GM04504 (cell line): ENCODE data around the gene LY6G6C.

Experiments used
- DNase-seq: peaks from one replicate; pipeline ENCODE4 v3.0.0-alpha.2; 2012; ENCODE audit warnings: low read depth

Gene LY6G6C

GRCh38 chr6:31705931-31706330, 15.6 kb downstream of the LY6G6C start:
- no peak for DNase-seq

- peak; percentile 96 for DNase-seq
These were observed 18.5 kb downstream of the LY6G6C start, which contains the start of gene ABHD16A for GRCh38 chr6:31702819-31703716. Gene ABHD16A, minus strand, starts transcription at chr6:31703324. Its CDS starts 43 bp downstream, at chr6:31703281.

GRCh38 chr6:31702405-31702818, 19.1 kb downstream of the LY6G6C start:
- no peak for DNase-seq

- no peak for DNase-seq
These were observed 19.7 kb downstream of the LY6G6C start for GRCh38 chr6:31701666-31702404.

GRCh38 chr6:31700740-31701401, 20.7 kb downstream of the LY6G6C start:
- DNase-seq = no peak

- DNase-seq = no peak
These were observed 24.0 kb downstream of the LY6G6C start for GRCh38 chr6:31697555-31697954.

- no peak for DNase-seq
These were observed 28.0 kb downstream of the LY6G6C start for GRCh38 chr6:31693535-31693934.

GRCh38 chr6:31692886-31693285, 28.7 kb downstream of the LY6G6C start:
- DNase-seq = no peak

- no peak for DNase-seq
These were observed 29.2 kb downstream of the LY6G6C start for GRCh38 chr6:31692353-31692752.

GRCh38 chr6:31691564-31692108, 29.9 kb downstream of the LY6G6C start:
- no peak for DNase-seq

GRCh38 chr6:31691078-31691463, 30.5 kb downstream of the LY6G6C start:
- no peak for DNase-seq

GRCh38 chr6:31690231-31691077, 31.1 kb downstream of the LY6G6C start:
- no peak for DNase-seq

GRCh38 chr6:31689249-31690110, 32.1 kb downstream of the LY6G6C start:
- no peak for DNase-seq

GRCh38 chr6:31687860-31688693, 33.5 kb downstream of the LY6G6C start:
- DNase-seq = no peak

- DNase-seq = no peak
These were observed 34.2 kb downstream of the LY6G6C start for GRCh38 chr6:31687321-31687720.

GRCh38 chr6:31686483-31686882, 35.1 kb downstream of the LY6G6C start:
- DNase-seq = no peak

GRCh38 chr6:31683591-31683990, 38.0 kb downstream of the LY6G6C start:
- no peak for DNase-seq

GRCh38 chr6:31681135-31681671, 40.3 kb downstream of the LY6G6C start:
- no peak for DNase-seq
